HL-60 (cell line): ENCODE data around the gene TCERG1.
A peak's percentile ranks its signal among the peaks of the same experiment; 100 is the strongest.

Experiments
- CTCF ChIP-seq: IDR thresholded peaks from one replicate; pipeline ENCODE4 v1.5.1; 2011; ENCODE audit warnings: low read length, control low read depth, inconsistent platforms; ENCODE audit not compliant: insufficient read depth
- POLR2AphosphoS5 ChIP-seq: IDR thresholded peaks from 2 replicates; pipeline ENCODE4 v1.6.1; 2012; ENCODE audit warnings: low read depth
- REST ChIP-seq: IDR thresholded peaks from 2 replicates; pipeline ENCODE4 v1.6.1; 2012; ENCODE audit warnings: low read depth; ENCODE audit not compliant: insufficient replicate concordance
- SPI1 ChIP-seq: IDR thresholded peaks from 2 replicates; pipeline ENCODE4 v1.6.1; 2012; ENCODE audit warnings: low read depth, mild to moderate bottlenecking, borderline replicate concordance

GRCh38 chr5:146410272-146410671, 36.9 kb upstream of the TCERG1 start:
- TF ChIP-seq CTCF (no peak), REST (no peak), POLR2AphosphoS5 (no peak), SPI1 (peak; percentile 87)
